Erythroblast (primary cell): Measurements from ENCODE around the gene YRDC.

Source experiments
- GATA1 ChIP-seq: IDR thresholded peaks from 2 replicates; pipeline ENCODE4 v1.6.1; 2011; ENCODE audit warnings: low read depth, mild to moderate bottlenecking, control low read depth, low read length, moderate library complexity
- POLR2A ChIP-seq: IDR thresholded peaks from 2 replicates; pipeline ENCODE4 v1.6.1; 2011; ENCODE audit warnings: mild to moderate bottlenecking, low read length

GRCh38 chr1:37753473-37754321, 54.3 kb downstream of the YRDC start:
- TF ChIP-seq POLR2A (no peak), GATA1 (no peak)
